ENCODE results near the gene CFB.
"Not testable (repeated sequence)": the region's sequence is repeated elsewhere in the genome, so short reads cannot be mapped to it uniquely, and the experiment has no call there.

The CFB gene

GRCh38 chr6:31945507-31946369 lies at the start of gene CFB:
Gene CFB (plus strand): TSS chr6:31946095. CDS start chr6:31946222, 127 bp downstream.
- peak; percentile 83 for DNase-seq (ENCODE audit: low read depth)

GRCh38 chr6:31896493-31896855 lies 49.4 kb upstream of the CFB start:
- DNase-seq (ENCODE audit: low read depth), result no peak

- no peak for DNase-seq (ENCODE audit: low read depth)
These were observed 48.9 kb upstream of the CFB start for GRCh38 chr6:31896856-31897611.

GRCh38 chr6:31897612-31898382 lies 48.1 kb upstream of the CFB start, which contains the start of gene EHMT2:
Gene EHMT2 (minus strand): TSS chr6:31897698. CDS start chr6:31897677, 21 bp downstream.
- DNase-seq (ENCODE audit: low read depth), result peak; percentile 71

- DNase-seq (ENCODE audit: low read depth), result no peak
These were observed 47.4 kb upstream of the CFB start for GRCh38 chr6:31898383-31899011.

- no peak for DNase-seq (ENCODE audit: low read depth)
These were observed 46.7 kb upstream of the CFB start for GRCh38 chr6:31899215-31899614.

GRCh38 chr6:31899882-31900722 lies 45.8 kb upstream of the CFB start:
- no peak for DNase-seq (ENCODE audit: low read depth)

GRCh38 chr6:31900917-31901414 lies 44.9 kb upstream of the CFB start:
- DNase-seq (ENCODE audit: low read depth), result no peak

- peak; percentile 27 for DNase-seq (ENCODE audit: low read depth)
These were observed 44.4 kb upstream of the CFB start for GRCh38 chr6:31901415-31901952.

GRCh38 chr6:31901953-31902643 lies 43.8 kb upstream of the CFB start, which contains the start of gene ZBTB12:
Gene ZBTB12 (minus strand): TSS chr6:31902086. CDS start chr6:31901305, 781 bp downstream.
- peak; percentile 96 for DNase-seq (ENCODE audit: low read depth)

- DNase-seq (ENCODE audit: low read depth), result no peak
These were observed 41.9 kb upstream of the CFB start for GRCh38 chr6:31903957-31904356.

- no peak for DNase-seq (ENCODE audit: low read depth)
These were observed 40.9 kb upstream of the CFB start for GRCh38 chr6:31905041-31905440.

- no peak for DNase-seq (ENCODE audit: low read depth)
These were observed 39.8 kb upstream of the CFB start for GRCh38 chr6:31906122-31906521.

GRCh38 chr6:31906727-31907126 lies 39.2 kb upstream of the CFB start:
- DNase-seq (ENCODE audit: low read depth), result not testable (repeated sequence)

GRCh38 chr6:31907158-31907813 lies 38.6 kb upstream of the CFB start:
- peak; percentile 69 for DNase-seq (ENCODE audit: low read depth)

- not testable (repeated sequence) for DNase-seq (ENCODE audit: low read depth)
These were observed 37.6 kb upstream of the CFB start for GRCh38 chr6:31908255-31908654.

GRCh38 chr6:31908791-31909190 lies 37.1 kb upstream of the CFB start:
- no peak for DNase-seq (ENCODE audit: low read depth)

- not testable (repeated sequence) for DNase-seq (ENCODE audit: low read depth)
These were observed 36.6 kb upstream of the CFB start for GRCh38 chr6:31909298-31909697.
